ENCODE results near the gene LIMS2. TPM values are rescaled to one million over a fixed set of nuclear protein-coding genes. Genes with fewer than 3 reads are reported as not detected.

The LIMS2 gene
- total and polyA plus RNA-seq, 2 of the 8 experiments (the other 6 are each of a cell fraction or from before 2014, with no cell fraction given) = 3.3 to 4.8 TPM

GRCh38 chr2:127679680-127680361, 4.5 kb upstream of the LIMS2 start:
- CTCF ChIA-PET (ENCODE audit: partially characterized antibody) = interaction anchor here (0.7 to 6.0 kb wide), 4 partner anchors 15 to 39 kb away, joined by 5 to 40 read pairs (median 5); no protein-coding TSS in a partner anchor
- Histone ChIP-seq H3K27me3 (replicated peaks in 1 of 4; ENCODE audit: control insufficient read depth in 3 of 4, extremely low read depth in 1 of 4, insufficient read depth in 3 of 4, low read length in 3 of 4) (peaks cover 3 to 28% (median 18%) of the 10 kb centered on the region in 4 experiments), H3K9ac (replicated peaks in 1 of 4; ENCODE audit: extremely low read depth in 1 of 4, low read depth in 3 of 4, low read length in 3 of 4) (no peak overlapping the region), H3K4me1 (replicated peaks in 1 of 4; ENCODE audit: control insufficient read depth in 3 of 4, insufficient read depth in 4 of 4, low read length in 3 of 4) (peaks cover 0 to 8% (median 2%) of the 10 kb centered on the region in 4 experiments; a peak in 4 of 7 replicates), H2AK5ac (ENCODE audit: low read depth, low read length) (no peak overlapping the region), H4K8ac (ENCODE audit: extremely low read depth, insufficient read depth, low read length) (no peak overlapping the region; the same call in 1 of the 2 replicates), H3K18ac (ENCODE audit: extremely low read depth, low read length) (no peak overlapping the region), H3K4me2 (ENCODE audit: insufficient read depth in 1 of 2, low read depth in 2 of 2, low read length in 2 of 2) (no peak overlapping the region), H3K9me3 (ENCODE audit: insufficient read depth in 2 of 2, low read depth in 1 of 2, low read length in 1 of 2) (no peaks in the 10 kb centered on the region), H3K4me3 (ENCODE audit: extremely low read depth in 1 of 4, insufficient read depth in 2 of 4, low read depth in 3 of 4, low read length in 4 of 4) (no peak overlapping the region), H3K56ac (replicated peaks; ENCODE audit: insufficient read length, low read depth, low read length) (no peak overlapping the region), H2BK5ac (ENCODE audit: low read depth, low read length) (no peak overlapping the region), H3K23me2 (ENCODE audit: low read depth, low read length) (peaks cover under 1% of the 10 kb centered on the region; the same call in 1 of the 2 replicates), H2BK15ac (ENCODE audit: low read length) (no peak overlapping the region), H3K27ac (ENCODE audit: low read depth, low read length) (no peak overlapping the region), H3K36me3 (ENCODE audit: control insufficient read depth in 2 of 4, insufficient read depth in 4 of 4, low read length in 3 of 4) (no peaks in the 10 kb centered on the region), H3K23ac (ENCODE audit: insufficient read length) (no peak overlapping the region), H2AFZ (ENCODE audit: low read length) (no peak overlapping the region), H3K79me2 (ENCODE audit: control insufficient read depth in 1 of 2, insufficient read depth in 2 of 2, low read length in 2 of 2) (no peaks in the 10 kb centered on the region), H4K5ac (ENCODE audit: insufficient read length, low read depth, low read length) (no peak overlapping the region), H3K4ac (replicated peaks; ENCODE audit: insufficient read length, low read depth, low read length) (no peak overlapping the region), H4K20me1 (replicated peaks in 1 of 2; ENCODE audit: control insufficient read depth in 1 of 2, insufficient read depth in 2 of 2, low read length in 2 of 2) (no peaks in the 10 kb centered on the region), H2BK120ac (replicated peaks; ENCODE audit: low read depth, low read length) (no peak overlapping the region), H3K14ac (ENCODE audit: insufficient read length) (no peak overlapping the region), H4K91ac (replicated peaks; ENCODE audit: insufficient read length, low read length) (no peak overlapping the region), H3K79me1 (ENCODE audit: low read depth, low read length) (no peaks in the 10 kb centered on the region), H2BK20ac (ENCODE audit: low read length) (no peak overlapping the region), H2BK12ac (ENCODE audit: low read depth, low read length) (no peak overlapping the region)
- DNase-seq (ENCODE audit: low read depth in 1 of 2, low spot score in 2 of 2) = no peak
- no peak for FAIRE-seq
- WGBS, 2 experiments (ENCODE audit: extremely low coverage in 1 of 2, insufficient coverage in 1 of 2, insufficient read length in 1 of 2, insufficient replicate concordance in 2 of 2, low coverage in 1 of 2, low lambda C conversion rate in 2 of 2, missing lambda C conversion rate in 1 of 2) = 81% methylated on average over 15 of the region's 15 CpGs; no CpG with 5 or more reads in 1 of the 2 experiments
- POLR2A ChIA-PET (ENCODE audit: partially characterized antibody) = no interaction called here
- no peak for TF ChIP-seq MAFK (IDR thresholded peaks at IDR 0.05; ENCODE audit: low read depth, low read length)
- no peak for TF ChIP-seq TAF1 (IDR thresholded peaks at IDR 0.05; ENCODE audit: low read depth, low read length)
- no peak for TF ChIP-seq ATF2 (IDR thresholded peaks at IDR 0.05; ENCODE audit: low read length)
- no peak for TF ChIP-seq NRF1 (IDR thresholded peaks at IDR 0.05; ENCODE audit: low read depth, low read length)
- no peak for TF ChIP-seq PHF8 (conservative IDR thresholded peaks at IDR 0.05; ENCODE audit: low read depth, low read length)
- TF ChIP-seq KDM1A (IDR thresholded peaks at IDR 0.05; ENCODE audit: borderline replicate concordance, low read length) = no peak
- TF ChIP-seq ASH2L (IDR thresholded peaks at IDR 0.05; ENCODE audit: low read length) = no peak
- no peak for TF ChIP-seq CTBP2 (IDR thresholded peaks at IDR 0.05; ENCODE audit: borderline replicate concordance, insufficient read depth, insufficient read length, low read length)
